Measurements from ENCODE around the gene PITPNM3.

GRCh38 chr17:6524520-6524919, 31.8 kb downstream of the PITPNM3 start:
- TF ChIP-seq CTCF (IDR thresholded peaks at IDR 0.05) (no peak), POLR2A (IDR thresholded peaks at IDR 0.05) (no peak)
